Measurements from ENCODE around the gene AMOTL1.
"Not testable (repeated sequence)": the region's sequence is repeated elsewhere in the genome, so short reads cannot be mapped to it uniquely, and the experiment has no call there.

AMOTL1 gene

DNA sequence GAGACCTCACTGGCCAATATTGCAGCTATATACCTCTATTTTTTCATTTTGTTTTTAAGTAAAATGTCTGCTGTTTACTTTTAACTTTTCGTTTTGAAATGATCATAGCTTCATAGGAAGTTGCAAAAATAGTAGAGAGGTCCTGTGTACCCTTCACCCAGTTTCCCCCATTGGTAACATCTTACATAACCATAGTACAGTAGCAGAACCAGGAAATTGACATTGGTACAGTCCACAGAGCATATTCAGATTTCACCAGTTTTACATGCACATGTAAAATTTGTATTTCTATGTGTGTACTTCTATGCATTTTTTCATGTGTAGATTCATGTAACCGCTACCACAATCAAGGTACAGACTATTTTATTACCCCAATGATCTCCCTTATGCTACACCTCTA lies 3.8 kb downstream of the AMOTL1 start:
- DNase-seq = no peak

DNA sequence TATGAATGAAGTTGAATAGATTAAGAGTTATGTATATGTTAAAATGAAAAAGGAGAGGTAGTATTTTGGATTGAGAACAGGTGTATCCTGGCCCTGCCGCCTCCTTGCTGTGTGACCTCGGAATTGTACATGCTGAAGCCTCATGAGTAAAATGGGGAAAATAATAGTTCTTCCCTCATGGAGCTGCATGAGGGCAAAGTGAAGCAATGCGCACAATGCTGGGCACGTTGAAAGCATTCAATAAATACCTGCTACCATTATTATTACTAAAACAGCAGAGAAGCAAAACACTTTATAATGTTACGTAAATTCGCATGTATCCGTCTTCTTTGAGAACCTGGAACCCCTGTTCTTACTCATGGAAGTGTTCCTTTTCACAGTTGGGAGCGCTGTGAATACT lies 5.7 kb downstream of the AMOTL1 start:
- DNase-seq = no peak

DNA sequence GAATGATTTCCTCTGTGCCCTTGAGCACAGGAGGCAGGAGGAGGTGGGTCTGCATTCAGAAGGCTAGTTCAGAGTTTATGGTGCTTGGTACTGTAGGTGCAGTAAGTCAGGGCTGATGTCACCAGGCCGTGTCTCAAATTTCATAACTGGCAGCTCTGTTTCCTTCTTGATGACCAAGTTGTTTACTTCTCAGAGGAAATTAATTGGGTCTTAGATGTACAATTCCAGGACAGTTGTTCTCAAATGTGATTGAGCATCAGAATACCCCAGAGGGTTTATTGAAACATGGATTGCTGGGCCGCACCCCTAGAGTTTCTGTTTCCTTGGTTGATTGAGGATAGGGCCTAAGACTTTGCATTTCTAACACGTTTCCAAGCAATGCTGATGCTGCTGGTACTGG lies 6.2 kb downstream of the AMOTL1 start:
- no peak for DNase-seq

DNA sequence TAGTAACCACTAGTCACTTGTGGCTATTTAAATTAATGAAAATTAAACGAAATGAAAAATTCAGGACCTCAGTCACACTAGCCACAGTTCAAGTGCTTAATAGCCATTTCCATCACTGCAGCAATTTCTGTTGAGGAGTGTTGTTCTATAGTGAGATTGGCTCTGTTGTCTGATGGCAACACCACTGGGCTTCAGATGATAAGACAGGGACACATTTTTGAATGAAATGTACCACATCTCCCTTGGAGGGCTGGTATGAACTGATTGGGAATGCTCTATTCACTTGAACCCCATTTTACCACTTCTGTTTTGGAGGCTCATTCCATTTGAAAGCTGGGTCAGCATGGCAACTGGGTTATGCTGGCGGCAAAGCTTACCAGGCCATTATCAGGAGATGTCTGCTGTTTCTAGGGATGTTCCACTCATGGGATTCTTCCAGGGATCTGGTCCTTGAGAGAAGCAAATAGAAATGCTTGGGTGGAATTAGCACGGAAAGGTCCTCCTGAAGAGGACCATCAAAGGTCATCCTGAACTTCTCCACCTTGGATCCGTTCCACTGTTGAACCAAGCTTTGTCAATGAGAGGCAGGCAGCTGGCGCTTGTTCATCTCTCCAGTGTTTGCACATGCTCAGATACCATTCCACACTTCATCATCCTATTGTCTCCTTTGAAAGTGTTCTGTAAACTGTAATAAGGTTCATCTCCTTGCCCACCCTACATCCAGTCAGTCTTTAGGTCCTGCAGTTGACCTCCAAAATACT lies 7.6 kb downstream of the AMOTL1 start:
- DNase-seq = no peak

DNA sequence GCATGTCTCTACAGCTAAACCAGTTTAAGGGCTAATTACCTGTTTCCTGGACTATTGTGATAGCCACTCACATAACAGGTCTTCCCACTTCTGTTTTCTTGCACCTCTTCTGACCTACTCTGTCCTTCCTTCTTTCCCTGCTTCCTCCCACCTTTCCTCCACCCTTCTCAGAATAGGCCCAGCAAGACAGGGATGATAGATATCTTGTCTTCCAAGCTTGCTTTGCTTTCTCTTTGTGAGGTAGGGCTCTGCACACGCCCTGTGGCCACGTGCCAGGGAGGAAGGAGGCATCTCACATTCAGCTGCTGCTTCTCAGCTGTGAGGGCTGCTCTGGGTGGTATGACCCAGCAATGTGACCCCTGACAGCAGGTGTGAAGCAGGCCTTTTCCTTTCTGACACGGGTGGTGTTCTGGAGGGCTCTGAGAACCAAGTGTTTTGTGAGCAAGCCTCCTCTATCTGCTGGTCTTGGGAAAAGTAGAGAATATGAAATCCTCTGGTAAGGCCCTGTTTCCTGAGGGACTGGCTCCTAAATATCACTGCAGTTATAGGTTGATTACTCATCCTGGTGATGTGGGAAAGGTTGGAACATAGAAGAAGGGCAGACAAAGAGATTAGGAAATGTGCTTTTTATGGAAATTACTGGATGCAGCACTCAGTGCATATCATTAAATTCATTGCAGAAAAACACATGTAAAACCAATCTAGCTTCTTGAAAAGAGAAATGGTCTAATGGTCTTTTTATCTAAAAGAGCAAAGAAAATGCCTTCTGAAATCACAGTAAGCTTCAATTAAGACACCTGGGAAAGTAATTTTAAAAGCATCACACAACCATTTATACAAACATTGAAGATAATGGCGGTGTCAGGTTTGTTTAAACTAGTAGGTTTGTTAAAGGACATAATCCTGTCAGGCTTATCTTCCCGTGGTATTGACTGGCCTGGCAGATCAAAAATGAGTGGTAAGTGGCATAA lies 8.5 kb downstream of the AMOTL1 start:
- no peak for DNase-seq

DNA sequence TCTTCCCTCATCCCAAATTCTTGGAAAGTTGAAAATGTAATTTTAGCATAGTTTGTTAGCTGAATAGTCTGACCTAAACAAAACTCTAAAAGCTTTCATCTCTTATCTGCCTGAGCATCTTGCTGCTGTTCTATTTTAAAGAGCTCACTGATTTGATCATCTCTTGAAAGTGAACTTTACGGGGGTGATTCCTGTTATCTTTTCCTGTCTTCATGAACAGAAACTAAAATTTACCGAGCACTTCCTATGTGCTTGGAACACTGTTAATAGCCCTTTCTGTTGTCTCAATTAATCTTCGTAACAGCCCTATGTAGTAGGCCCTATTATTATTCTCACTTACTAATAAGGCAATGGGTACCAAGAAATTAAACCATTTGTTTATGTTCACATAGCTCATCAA lies 12.3 kb downstream of the AMOTL1 start:
- DNase-seq = no peak

DNA sequence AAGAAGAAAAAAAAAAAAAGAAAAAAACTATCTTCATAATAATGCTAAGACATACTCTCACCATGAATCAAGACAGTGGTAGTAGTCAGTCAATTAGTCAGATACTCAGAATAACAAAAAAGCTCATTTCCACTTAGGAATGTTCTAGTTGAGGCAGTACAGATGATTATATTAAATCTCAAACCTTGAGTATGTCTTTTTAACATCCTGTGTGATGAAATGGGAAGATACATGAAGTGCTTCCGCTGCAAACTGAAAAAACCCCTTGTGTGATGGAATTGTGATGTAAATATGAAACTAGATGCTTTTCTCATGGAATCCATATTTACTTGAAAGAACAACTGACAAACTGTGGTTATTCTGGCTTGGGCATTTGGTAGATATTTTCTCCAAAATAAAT lies 13.7 kb downstream of the AMOTL1 start:
- DNase-seq = no peak

DNA sequence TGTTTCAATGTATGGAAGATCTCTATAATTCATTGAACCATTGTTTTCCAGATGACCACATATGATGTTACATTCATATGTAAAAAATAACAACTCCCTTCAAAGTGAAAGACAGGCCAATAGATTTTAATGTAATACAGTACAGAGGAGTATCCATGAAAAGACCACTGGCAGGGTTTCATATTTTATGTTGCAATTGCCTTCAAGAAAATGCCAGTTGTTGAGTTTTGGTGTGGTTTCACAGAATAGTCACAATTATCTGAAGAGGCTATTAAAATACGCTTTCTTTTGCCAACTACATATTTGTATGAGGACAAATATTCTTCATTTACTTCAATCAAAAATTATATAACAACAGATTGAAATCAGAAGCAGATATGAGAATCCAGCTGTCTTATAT lies 14.3 kb downstream of the AMOTL1 start:
- no peak for DNase-seq

DNA sequence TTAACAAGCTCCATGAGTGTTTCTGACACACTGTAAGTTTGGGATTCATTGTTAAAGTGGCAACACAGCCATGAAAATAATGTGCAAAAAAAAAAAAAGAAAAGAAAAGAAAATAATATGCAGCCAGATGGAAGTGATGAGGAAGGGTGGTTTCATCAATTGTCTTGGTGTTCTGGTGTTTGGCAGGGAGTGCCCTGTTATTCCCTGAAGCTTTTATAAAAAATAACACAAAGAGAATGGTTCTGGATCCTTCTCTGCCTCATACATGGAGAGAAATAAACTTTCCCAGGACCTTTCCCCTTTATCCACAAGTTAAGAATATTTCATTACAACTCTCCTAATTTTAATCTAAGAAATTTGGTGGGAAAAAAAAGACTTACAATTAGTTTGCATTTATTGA lies 16.7 kb downstream of the AMOTL1 start:
- DNase-seq = no peak

DNA sequence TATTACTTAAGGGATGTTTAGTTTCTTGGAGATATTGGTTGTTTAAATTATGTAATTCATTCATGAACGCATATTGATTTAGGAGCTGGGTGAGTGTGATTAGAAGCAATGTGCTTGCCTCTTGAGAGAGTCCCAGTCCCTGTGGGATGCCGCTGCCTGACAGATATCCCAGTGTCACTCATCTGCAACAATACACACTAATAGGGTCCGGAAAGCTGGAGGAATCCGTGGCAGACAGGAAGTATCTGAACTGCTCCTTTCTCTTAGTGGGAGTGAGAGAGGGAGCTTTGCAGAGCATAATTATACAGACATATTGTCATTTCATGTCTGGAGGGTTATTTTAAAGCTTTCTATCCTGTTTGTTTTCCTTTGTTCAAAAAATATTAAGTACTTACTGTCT lies 17.4 kb downstream of the AMOTL1 start:
- DNase-seq = no peak

DNA sequence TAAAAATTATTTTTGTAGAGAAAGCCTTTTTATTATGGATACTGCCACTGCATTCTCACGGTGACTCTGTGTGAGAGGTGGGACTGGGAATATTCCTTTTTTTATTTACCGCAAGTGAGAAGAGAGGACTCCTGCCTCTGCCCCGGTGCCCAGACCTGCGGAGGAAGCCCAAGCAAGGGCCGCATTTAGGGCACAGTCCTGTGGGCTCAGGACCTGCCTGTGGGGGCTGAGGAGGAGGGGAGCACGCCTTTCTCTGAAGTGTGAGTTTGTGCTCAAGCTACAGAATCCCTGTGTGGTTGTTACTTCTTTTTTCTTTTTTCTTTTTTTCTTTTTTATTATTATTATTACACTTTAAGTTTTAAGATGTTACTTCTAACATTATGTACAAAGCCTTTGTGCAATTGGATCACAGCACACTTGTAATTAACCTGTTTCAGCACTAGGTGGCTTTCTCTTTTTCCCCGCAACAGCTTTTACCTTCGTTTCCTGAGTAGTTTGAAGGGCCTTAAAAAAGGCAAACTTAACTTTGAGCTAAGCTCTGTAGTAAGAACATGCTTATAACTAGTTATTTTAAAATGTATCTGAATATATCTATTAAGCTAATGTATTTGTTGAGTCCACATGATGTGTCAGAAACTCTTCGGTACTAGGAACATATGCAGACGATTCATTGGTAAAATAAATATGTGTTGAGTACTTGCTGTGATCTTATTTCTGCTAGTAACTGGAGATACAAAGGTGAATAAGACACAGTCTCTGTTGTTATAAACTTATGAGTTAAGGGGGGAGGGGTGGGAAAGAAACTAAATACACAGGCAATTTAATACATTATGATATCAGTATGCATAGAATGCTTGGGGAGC lies 18.3 kb downstream of the AMOTL1 start:
- DNase-seq = peak in 2 of 6 experiments; percentile 34 to 38

DNA sequence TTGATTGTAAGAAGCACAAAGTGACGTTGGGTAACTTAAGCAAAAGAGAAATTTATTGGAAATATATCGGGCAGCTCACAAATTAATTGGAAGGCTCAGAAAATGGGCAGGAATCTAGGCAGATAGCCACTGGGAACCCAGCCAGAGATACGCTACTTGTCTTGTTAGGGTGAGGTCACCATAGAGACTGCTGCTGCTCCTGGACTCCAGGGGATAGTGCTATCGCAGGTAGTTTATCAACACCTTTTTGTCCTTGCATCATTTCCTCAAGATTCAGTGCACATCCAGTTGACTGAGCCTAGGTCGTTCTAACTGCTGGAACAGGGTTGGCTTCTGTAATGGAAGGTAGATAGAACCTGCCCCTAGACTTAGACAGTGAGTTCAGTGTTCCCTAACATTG lies 19.6 kb downstream of the AMOTL1 start:
- DNase-seq = no peak

DNA sequence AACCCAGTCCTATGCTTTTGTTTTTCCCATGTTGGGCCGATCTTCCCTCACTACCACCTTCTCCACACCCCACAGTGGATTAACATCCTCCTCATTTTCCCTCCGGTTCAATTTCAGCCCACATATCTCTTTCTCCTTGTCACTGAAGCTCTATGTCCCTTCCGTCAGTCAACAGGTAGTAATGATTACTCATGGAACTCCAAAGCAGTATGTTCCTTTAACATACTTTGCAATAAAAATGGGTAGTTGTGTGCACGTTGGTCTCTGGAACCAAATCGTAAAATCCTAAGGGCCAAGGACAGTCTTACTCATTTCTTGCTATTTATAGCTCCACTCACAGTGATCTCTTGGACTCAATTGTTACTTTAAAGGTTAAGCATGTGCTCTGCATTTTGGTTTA lies 20.2 kb downstream of the AMOTL1 start:
- DNase-seq = no peak

DNA sequence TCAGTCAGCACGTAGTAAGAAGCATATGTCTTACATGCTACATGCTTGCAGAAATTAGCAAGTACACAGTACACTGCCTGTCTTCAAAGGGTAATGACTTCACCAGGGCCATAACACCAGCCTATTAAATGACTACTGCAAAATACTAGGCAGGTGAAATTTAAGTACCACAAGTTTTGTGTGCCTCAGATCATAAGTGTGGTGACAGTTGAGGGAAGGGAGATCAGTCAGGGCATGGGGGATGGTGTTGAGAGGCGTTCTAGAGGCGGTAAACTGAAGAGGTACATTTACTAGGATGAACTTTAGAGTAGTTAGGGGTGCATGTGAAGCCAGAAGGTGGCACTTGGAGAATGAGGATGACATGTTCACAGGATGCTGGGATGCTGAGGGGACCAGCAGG lies 22.0 kb downstream of the AMOTL1 start:
- no peak for DNase-seq

DNA sequence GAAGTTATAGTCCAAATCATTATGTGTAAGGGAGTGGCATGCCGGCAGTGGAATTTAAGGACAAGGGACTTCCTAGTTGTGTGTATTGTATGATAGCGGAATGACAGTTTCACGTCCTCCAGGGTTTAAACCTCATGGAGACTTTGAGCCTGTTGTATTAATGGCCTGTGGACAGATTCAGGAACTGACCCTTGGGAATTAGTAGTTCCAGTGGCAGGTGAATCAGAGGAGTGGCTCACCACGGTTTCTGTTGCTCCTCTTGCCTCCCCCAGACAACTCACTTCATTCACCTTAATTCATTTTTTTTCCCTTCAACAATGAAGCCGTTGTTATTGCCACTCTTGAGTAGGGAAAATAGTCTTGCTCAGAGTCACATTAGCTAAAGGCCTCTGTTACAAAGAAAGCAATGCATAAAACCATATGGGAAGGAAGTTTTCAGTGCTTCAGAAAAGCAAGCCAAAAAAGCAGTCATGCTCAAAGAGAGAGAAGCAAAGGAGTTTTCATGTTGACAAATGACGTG lies 22.6 kb downstream of the AMOTL1 start:
- DNase-seq = no peak

DNA sequence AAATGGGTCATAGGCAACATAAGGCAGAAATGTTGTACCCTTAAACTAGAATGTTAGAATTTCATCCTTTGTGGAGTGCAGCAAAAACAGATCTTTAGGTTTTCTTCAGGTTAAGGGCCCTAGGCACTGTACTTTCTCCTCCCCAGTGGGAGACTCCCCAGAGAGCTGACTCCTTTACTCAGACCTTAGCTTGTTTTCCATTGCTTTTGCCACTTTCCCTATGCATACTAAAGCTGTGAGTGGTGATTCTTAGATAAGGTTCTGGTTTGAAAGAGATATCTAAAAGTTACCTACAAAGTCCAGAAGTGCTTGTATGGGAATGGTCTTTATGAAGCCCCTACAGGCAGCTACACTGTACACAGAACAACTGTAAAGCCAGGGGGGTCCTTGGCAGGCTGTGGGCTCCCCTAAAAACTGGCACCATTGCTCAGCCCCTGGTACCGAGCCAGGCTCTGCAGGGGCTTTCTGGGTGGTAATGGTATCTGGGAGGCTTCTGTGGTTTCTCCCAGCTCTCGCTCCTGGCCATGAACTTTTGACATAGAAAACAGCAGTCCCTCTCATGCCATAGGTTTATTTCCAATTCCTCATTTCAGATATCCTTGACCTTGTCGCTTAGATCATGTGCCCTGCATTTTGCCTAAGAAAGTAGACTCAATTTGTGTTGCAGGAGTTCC lies 23.2 kb downstream of the AMOTL1 start:
- DNase-seq = no peak

DNA sequence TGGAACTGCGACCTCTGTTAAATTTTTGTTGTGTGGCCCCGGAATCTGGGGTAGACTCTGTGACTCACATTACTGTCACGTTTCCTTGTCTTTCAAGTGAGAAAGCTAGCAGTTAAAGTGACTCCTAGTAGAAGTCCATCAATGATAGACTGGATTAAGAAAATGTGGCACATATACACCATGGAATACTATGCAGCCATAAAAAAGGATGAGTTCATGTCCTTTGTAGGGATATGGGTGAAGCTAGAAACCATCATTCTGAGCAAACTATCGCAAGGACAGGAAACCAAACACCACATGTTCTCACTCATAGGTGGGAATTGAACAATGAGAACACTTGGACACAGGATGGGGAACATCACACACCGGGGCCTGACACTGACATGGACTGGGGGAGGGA lies 23.8 kb downstream of the AMOTL1 start:
- DNase-seq = not testable (repeated sequence)

DNA sequence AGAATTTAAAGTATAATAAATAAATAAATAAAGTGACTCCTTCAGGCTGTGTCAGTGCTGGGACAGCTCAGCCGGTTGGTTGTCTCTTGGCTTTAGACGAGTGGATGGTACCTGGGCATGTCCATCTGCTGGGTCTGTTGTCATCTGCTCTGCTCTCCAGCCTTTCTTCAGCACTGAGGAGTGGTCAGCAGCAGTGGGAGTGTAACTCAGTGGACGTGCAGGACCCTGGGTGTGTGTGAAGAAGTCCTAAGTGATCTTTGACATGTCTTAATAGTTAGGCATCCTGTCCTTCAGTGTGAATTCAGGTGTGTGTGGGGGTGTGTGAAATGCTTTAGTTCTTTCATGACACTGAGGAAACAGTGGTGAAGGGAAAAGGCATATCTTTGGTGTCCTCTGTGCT lies 24.3 kb downstream of the AMOTL1 start:
- no peak for DNase-seq

DNA sequence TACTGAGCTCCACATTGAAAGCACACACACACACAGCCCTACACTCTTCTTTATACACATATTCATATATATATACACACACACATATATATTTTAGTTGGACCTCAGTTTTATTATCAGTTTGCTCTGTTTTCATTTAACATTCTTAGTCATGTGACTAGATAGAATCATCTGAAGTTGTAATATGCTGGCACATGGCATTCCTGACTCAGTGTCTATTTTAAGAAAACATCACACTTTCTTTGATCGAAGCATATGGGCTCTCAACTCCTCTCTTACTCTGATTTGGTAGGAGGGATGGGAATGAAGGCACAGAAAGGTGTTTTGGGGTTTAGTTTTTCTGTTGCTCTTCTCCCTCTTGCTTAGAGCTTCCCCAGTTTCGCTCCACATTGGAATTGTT lies 24.8 kb downstream of the AMOTL1 start:
- no peak for DNase-seq

DNA sequence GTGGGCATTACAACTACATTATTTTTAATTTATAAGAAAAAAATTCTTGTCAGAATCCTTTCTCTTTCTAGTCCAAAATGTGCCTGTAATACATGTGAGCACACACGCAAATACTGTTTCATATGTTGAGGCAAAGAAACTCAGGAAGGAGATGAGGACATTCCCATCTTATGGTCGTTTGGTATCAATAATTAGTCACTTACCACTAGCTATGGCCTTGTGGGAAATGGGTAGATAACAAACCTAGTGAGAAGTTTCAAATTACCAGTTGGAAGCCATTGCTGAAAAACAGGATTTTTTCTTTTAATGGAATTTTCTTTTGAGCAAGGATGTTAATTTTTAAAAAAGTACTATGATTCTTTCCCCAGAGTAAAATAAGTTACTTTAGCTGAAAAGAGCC lies 25.7 kb downstream of the AMOTL1 start:
- DNase-seq = no peak

DNA sequence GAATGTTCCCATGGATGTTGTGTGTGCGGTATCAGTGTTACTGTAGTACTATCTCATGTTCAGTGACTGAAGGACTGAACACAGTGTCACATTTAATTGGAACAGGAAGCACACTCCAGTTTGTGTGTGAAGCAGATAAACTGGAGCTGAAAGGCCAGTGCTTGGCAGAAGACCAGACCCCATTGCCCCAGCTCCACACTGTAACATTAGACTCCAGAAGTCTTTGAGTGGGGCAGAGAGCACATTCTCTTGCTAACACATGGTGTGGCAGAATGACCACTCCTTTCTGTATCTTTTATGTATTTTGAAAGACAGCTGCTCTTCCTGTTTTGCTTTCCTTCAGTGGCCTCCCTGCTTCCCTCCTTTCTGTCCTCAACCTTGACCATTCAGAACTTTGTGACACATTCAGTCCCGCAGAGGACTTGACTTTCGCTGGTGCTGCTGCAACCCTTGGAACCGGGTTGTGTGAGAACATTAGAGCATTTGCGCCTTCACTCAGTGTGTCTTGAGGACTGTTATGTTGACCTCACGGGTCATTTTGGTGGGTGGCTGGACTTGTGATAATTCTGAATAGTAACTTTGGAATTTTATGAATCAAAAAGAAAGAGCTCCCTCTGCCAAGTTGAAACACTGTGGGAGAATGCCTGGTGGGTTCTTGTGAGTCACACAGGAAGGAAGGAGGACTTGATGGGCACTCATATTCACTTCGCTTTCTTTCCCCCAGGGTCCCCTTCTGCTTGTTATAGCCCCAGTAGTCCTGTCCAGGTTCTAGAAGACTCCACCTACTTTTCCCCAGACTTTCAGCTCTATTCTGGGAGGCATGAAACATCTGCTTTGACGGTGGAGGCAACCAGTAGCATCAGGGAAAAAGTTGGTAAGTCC lies 26.4 kb downstream of the AMOTL1 start:
- no peak for DNase-seq
